HG03460 (cell line): ENCODE results near the gene PCDH12.
A peak's percentile ranks its signal among the peaks of the same experiment; 100 is the strongest.

Experiments used
- ATAC-seq: cut with Tn5 transposase; IDR thresholded peaks from one replicate; pipeline ENCODE4 v1.9.1; 2021; ENCODE audit not compliant: unreplicated experiment

PCDH12 gene

GRCh38 chr5:141941307-141941706, 16.7 kb downstream of the PCDH12 start:
- ATAC-seq: no peak

GRCh38 chr5:141940695-141941271, 17.2 kb downstream of the PCDH12 start:
- no peak for ATAC-seq

- ATAC-seq: no peak
These were observed 22.5 kb downstream of the PCDH12 start for GRCh38 chr5:141935538-141935937.

- ATAC-seq: no peak
These were observed 23.7 kb downstream of the PCDH12 start for GRCh38 chr5:141934099-141934844.

GRCh38 chr5:141933151-141933550, 24.9 kb downstream of the PCDH12 start:
- ATAC-seq: no peak

- ATAC-seq: no peak
These were observed 26.3 kb downstream of the PCDH12 start for GRCh38 chr5:141931694-141932093.

- ATAC-seq: no peak
These were observed 28.5 kb downstream of the PCDH12 start for GRCh38 chr5:141929398-141930058.

- no peak for ATAC-seq
These were observed 30.0 kb downstream of the PCDH12 start for GRCh38 chr5:141928051-141928450.

- ATAC-seq: no peak
These were observed 31.6 kb downstream of the PCDH12 start for GRCh38 chr5:141926434-141926833.

- ATAC-seq: peak; percentile 97
These were observed 34.3 kb downstream of the PCDH12 start, which contains the start of gene DELE1 for GRCh38 chr5:141923448-141924313. Gene DELE1 (plus strand): TSS chr5:141923871. CDS start chr5:141923942, 71 bp downstream.

GRCh38 chr5:141922827-141923447, 35.1 kb downstream of the PCDH12 start:
- ATAC-seq: peak; percentile 7

GRCh38 chr5:141920771-141921170, 37.2 kb downstream of the PCDH12 start:
- no peak for ATAC-seq

GRCh38 chr5:141919218-141920119, 38.5 kb downstream of the PCDH12 start:
- no peak for ATAC-seq

- ATAC-seq: no peak
These were observed 40.2 kb downstream of the PCDH12 start for GRCh38 chr5:141917760-141918159.

- ATAC-seq: no peak
These were observed 41.5 kb downstream of the PCDH12 start for GRCh38 chr5:141916522-141916921.

GRCh38 chr5:141915881-141916336, 42.1 kb downstream of the PCDH12 start:
- ATAC-seq: no peak

- ATAC-seq: no peak
These were observed 43.2 kb downstream of the PCDH12 start for GRCh38 chr5:141914797-141915196.

- peak; percentile 70 for ATAC-seq
These were observed 43.7 kb downstream of the PCDH12 start for GRCh38 chr5:141914199-141914743.

- no peak for ATAC-seq
These were observed 44.3 kb downstream of the PCDH12 start for GRCh38 chr5:141913560-141914198.
